Tibial nerve (tissue), 4 donors: ENCODE results near the gene MAML3. TPM values are rescaled to one million over a fixed set of nuclear protein-coding genes. Genes with fewer than 3 reads are reported as not detected.

Experiments
- DNase-seq, 2 donors: peaks; one replicate each; pipeline ENCODE4 v3.0.0-alpha.2; 2019; ENCODE audit warnings: low spot score in 2 of 2
- H3K27ac ChIP-seq, 4 donors: fragments of 200-600 bp; sonication (generic) in 3 of 4; one replicate each; pipeline ENCODE4 v1.5.1; 2017 to 2019; ENCODE audit warnings: mild to moderate bottlenecking in 1 of 4
- H3K27me3 ChIP-seq, 2 donors: fragments of 200-600 bp; sonication (generic) in 1 of 2; one replicate each; pipeline versions ENCODE4 v1.5.1 to v1.6.0; 2017 to 2019
- H3K36me3 ChIP-seq, 3 donors: fragments of 200-600 bp; sonication (generic); one replicate each; pipeline ENCODE4 v1.5.1; 2018 to 2019
- H3K4me1 ChIP-seq, 4 donors: fragments of 200-600 bp; sonication (generic) in 3 of 4; one replicate each; pipeline ENCODE4 v1.5.1; 2017 to 2019
- H3K4me3 ChIP-seq, 4 donors: fragments of 200-600 bp; sonication (generic) in 3 of 4; one replicate each; pipeline ENCODE4 v1.5.1; 2017 to 2019; ENCODE audit warnings: mild to moderate bottlenecking in 1 of 4, moderate library complexity in 1 of 4
- H3K9me3 ChIP-seq, 4 donors: fragments of 200-600 bp; sonication (generic) in 3 of 4; one replicate each; pipeline ENCODE4 v1.5.1; 2017 to 2019
- EP300 ChIP-seq, 2 donors: sonication (generic); formaldehyde crosslinking; IDR thresholded peaks; one replicate each; pipeline ENCODE4 v1.6.1; 2017; ENCODE audit warnings: antibody characterized with exemption in 2 of 2, mild to moderate bottlenecking in 1 of 2
- POLR2A ChIP-seq, 2 donors: fragments of 450-650 bp; IDR thresholded peaks; one replicate each; pipeline ENCODE4 v1.6.1; 2017; ENCODE audit warnings: antibody characterized with exemption in 2 of 2, mild to moderate bottlenecking in 2 of 2, moderate library complexity in 2 of 2
- WGBS, 2 donors: methylation state at CpG; one replicate each; pipeline ENCODE4 v1.1.5; 2018; 5-methylcytosine and 5-hydroxymethylcytosine counted together
- total RNA-seq, 4 donors: library from RNA; depleted of rRNA; stranded (reverse); fragments of >200 nt; gene quantifications; one replicate each; pipeline ENCODE4 v1.1.0, GENCODE V29; 2016
- TF ChIP-seq, protein P1 (sequence below), 5 experiments: fragments of 200-600 bp in 3 of 5; fragments of 450-650 bp in 2 of 5; sonication (generic) in 3 of 5; IDR thresholded peaks; one replicate each; pipeline ENCODE4 v1.5.1; 2016 to 2019; ENCODE audit warnings: antibody characterized with exemption in 5 of 5, mild to moderate bottlenecking in 3 of 5, moderate library complexity in 2 of 5

The MAML3 gene
- total RNA-seq, 4 donors from 2014 or later: 8.6 to 10.5 (median 9.4) TPM

DNA sequence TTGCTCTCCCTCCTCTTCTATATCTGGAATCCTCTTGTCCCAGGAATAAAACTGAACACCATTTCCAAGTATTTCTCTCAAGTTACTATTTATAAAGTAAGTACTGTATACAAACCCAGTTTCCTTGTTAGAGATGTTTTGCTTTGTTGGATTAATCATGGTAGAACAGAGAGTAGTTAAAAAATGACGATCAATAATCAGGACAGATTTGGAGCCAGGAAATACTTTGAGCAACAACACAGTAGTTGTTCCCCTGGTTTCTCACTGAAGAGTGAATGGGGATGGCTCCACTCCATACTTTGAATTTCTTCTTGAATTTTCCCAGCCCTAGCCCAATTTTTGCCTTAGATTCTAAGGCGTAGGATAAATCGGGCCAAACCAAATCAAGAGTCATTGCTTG is 467.0 kb downstream of the MAML3 start:
- 73 to 79% methylated on average over 3 of the region's 3 CpGs for WGBS, 2 donors
- H3K27ac ChIP-seq: no peak overlapping the region
- peaks cover 0 to 11% (median 5%) of the 10 kb centered on the region in 4 donors for H3K4me1 ChIP-seq
- H3K4me3 ChIP-seq: no peak overlapping the region
- H3K36me3 ChIP-seq: peaks cover 0 to 9% (median 0%) of the 10 kb centered on the region in 3 donors
- TF ChIP-seq, protein P1, sequence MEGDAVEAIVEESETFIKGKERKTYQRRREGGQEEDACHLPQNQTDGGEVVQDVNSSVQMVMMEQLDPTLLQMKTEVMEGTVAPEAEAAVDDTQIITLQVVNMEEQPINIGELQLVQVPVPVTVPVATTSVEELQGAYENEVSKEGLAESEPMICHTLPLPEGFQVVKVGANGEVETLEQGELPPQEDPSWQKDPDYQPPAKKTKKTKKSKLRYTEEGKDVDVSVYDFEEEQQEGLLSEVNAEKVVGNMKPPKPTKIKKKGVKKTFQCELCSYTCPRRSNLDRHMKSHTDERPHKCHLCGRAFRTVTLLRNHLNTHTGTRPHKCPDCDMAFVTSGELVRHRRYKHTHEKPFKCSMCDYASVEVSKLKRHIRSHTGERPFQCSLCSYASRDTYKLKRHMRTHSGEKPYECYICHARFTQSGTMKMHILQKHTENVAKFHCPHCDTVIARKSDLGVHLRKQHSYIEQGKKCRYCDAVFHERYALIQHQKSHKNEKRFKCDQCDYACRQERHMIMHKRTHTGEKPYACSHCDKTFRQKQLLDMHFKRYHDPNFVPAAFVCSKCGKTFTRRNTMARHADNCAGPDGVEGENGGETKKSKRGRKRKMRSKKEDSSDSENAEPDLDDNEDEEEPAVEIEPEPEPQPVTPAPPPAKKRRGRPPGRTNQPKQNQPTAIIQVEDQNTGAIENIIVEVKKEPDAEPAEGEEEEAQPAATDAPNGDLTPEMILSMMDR (IDR thresholded peaks at IDR 0.05): no peak
- TF ChIP-seq POLR2A (IDR thresholded peaks at IDR 0.05): no peak
- no peak for TF ChIP-seq EP300 (IDR thresholded peaks at IDR 0.05)
- H3K27me3 ChIP-seq: no peaks in the 10 kb centered on the region
- no peaks in the 10 kb centered on the region for H3K9me3 ChIP-seq
- no peak for DNase-seq

DNA sequence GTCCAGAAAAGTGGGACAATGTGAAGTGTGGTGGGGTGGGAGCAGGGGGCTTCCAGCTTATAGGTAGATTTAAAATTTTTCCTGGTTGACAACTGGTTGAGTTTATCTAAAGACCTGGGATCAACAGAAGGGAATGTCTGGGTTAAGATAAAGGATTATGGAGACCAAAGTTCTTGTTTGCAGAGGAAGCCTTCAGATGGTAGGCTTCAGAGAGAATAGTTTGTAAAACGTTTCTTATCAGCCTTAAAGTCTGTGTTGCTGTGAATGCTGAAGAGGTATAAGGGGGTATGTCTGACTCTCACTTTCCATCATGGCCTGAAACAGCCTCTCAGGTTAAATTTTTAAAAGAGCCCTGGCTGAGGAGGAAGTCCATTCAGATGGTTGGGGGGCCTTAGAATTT is 467.9 kb downstream of the MAML3 start:
- WGBS, 2 donors: 73 to 76% methylated on average over 1 of the region's 1 CpG
- Histone ChIP-seq H3K27me3 (no peaks in the 10 kb centered on the region), H3K4me1 (peaks cover 0 to 11% (median 5%) of the 10 kb centered on the region in 4 donors), H3K9me3 (no peaks in the 10 kb centered on the region), H3K4me3 (no peak overlapping the region), H3K36me3 (peaks cover 0 to 9% (median 0%) of the 10 kb centered on the region in 3 donors), H3K27ac (no peak overlapping the region)
- DNase-seq: no peak
- no peak for TF ChIP-seq EP300 (IDR thresholded peaks at IDR 0.05)
- no peak for TF ChIP-seq POLR2A (IDR thresholded peaks at IDR 0.05)
- TF ChIP-seq, protein P1 (IDR thresholded peaks at IDR 0.05): no peak

DNA sequence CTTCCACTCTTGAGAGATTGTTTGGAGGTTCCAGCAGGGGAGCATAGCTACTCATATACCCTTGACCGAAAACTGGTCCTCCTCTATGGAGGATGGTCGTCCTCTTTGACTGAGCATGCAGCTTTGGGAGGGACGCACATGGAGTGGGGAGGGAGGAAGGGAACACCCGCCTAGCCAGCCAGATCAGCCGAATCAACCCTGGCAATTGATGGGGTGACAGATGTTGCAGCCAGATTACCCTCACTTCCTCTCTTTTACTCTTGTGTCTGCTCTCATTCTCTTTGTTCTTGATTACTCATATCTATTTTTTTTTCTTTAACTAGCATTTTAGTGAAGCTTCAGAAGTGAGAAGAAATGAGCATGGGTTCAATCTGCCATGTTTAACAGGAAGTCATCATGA is 468.8 kb downstream of the MAML3 start:
- H3K9me3 ChIP-seq: no peaks in the 10 kb centered on the region
- H3K4me1 ChIP-seq: peaks cover 0 to 11% (median 5%) of the 10 kb centered on the region in 4 donors
- H3K27ac ChIP-seq: no peak overlapping the region
- DNase-seq: no peak
- no peak overlapping the region for H3K4me3 ChIP-seq
- no peaks in the 10 kb centered on the region for H3K27me3 ChIP-seq
- TF ChIP-seq POLR2A (IDR thresholded peaks at IDR 0.05) (no peak), EP300 (IDR thresholded peaks at IDR 0.05) (no peak)
- TF ChIP-seq, protein P1 (IDR thresholded peaks at IDR 0.05): no peak
- peaks cover 0 to 9% (median 0%) of the 10 kb centered on the region in 3 donors for H3K36me3 ChIP-seq
- 92 to 94% methylated on average over 5 of the region's 5 CpGs for WGBS, 2 donors

DNA sequence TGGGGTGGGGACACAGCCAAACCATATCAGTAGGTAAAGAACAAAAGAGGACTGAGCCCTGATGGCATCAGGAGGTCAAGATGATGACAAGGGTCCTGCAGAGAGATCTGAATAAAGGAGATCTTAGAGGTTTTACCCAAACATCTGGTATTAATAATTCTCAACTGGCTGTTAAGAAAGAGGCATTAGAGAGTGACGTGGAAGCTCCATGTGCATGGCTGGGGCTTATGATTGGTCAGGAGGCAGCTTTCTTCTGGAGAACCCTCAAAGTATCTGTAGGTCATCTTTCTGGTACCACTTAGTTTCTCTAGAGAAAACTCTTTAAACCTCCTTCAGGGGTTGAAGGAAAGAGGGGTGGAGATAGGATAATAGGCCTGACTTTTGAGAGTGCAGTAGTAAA is 469.6 kb downstream of the MAML3 start:
- no peak for TF ChIP-seq POLR2A (IDR thresholded peaks at IDR 0.05)
- TF ChIP-seq, protein P1 (IDR thresholded peaks at IDR 0.05): no peak
- TF ChIP-seq EP300 (IDR thresholded peaks at IDR 0.05): no peak
- 75 to 91% methylated on average over 1 of the region's 1 CpG for WGBS, 2 donors
- DNase-seq: no peak
- peaks cover 0 to 11% (median 5%) of the 10 kb centered on the region in 4 donors for H3K4me1 ChIP-seq
- peaks cover 0 to 16% (median 0%) of the 10 kb centered on the region in 3 donors for H3K36me3 ChIP-seq
- H3K9me3 ChIP-seq: no peaks in the 10 kb centered on the region
- H3K27me3 ChIP-seq: no peaks in the 10 kb centered on the region
- H3K27ac ChIP-seq: no peak overlapping the region
- no peak overlapping the region for H3K4me3 ChIP-seq

DNA sequence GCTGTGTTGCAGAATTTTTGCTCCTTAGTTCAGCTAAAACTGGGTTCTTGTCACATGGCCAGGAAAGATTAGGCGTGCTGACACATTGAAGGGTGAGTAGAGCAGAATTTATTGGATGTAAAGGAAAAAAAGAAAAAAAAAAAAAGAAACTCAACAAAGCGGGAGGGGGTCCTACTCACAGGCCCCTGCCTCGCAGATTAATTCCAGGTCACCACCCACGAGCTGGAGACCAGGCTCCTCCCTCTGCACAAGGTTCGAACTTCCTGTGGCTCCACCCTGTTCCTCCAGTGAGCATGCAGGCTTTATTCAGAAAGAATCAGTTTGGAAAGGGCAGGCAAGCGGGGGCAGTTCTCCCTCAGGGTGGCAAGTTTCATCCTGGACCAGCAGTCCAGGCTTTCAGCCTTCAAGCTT is 471.2 kb downstream of the MAML3 start:
- DNase-seq: no peak
- Histone ChIP-seq H3K4me3 (no peak overlapping the region), H3K9me3 (no peaks in the 10 kb centered on the region), H3K36me3 (peaks cover 0 to 30% (median 0%) of the 10 kb centered on the region in 3 donors), H3K27ac (no peak overlapping the region), H3K4me1 (peaks cover 0 to 11% (median 5%) of the 10 kb centered on the region in 4 donors), H3K27me3 (no peaks in the 10 kb centered on the region)
- TF ChIP-seq EP300 (IDR thresholded peaks at IDR 0.05) (no peak), POLR2A (IDR thresholded peaks at IDR 0.05) (no peak)
- TF ChIP-seq, protein P1 (IDR thresholded peaks at IDR 0.05): no peak
- WGBS, 2 donors: 26 to 31% methylated on average over 6 of the region's 6 CpGs
